Measurements from ENCODE around the gene CPLX4.
A peak's percentile ranks its signal among the peaks of the same experiment; 100 is the strongest.

Gene CPLX4

DNA sequence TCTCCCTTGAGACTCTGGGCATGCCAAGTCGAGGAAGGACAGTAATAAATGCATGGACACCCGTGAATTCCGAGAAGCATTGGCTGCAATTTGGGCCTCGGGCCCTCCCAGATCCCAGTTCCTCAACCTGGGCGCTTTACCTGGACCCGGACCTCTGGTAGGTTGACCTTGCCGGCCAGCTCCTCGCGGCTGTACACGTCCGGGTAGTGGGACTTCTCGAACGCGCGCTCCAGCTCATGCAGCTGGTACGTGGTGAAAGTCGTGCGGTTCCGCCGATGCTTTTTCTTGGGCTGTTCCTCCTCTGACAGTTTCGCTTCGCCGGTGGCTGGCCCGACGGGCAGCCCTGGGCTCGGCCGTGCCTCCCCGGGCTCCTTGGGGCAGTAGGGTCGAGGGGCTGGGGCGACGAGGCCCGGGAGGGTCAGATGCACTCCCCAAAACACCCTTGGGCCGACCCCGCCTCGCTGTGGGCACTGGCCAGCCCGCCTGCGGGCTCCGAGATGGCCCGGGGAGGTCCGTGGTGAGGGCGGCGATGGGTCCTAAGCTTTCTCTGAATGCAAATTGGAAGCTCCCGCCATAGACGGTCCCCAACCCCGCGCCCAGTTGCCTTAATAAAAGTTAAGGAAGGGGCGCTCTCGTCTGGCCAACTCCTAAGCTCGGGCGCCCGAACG is 46.1 kb downstream of the CPLX4 start:
- H3K36me3 Mint-ChIP-seq (ENCODE audit: insufficient read depth): no peaks in the 10 kb centered on the region
- H3K4me1 Mint-ChIP-seq (ENCODE audit: low read depth in 2 of 2): peaks cover 14 to 16% of the 10 kb centered on the region in 2 donors
- H3K9me3 Mint-ChIP-seq: no peaks in the 10 kb centered on the region
- DNase-seq: no peak
- H3K4me3 Mint-ChIP-seq: peak overlapping the region in 1 of 2 donors; percentile 29
- no peak overlapping the region for H3K27ac Mint-ChIP-seq
- no peak for ATAC-seq (replicated peaks)
- peaks cover 81 to 91% of the 10 kb centered on the region in 2 donors for H3K27me3 Mint-ChIP-seq

DNA sequence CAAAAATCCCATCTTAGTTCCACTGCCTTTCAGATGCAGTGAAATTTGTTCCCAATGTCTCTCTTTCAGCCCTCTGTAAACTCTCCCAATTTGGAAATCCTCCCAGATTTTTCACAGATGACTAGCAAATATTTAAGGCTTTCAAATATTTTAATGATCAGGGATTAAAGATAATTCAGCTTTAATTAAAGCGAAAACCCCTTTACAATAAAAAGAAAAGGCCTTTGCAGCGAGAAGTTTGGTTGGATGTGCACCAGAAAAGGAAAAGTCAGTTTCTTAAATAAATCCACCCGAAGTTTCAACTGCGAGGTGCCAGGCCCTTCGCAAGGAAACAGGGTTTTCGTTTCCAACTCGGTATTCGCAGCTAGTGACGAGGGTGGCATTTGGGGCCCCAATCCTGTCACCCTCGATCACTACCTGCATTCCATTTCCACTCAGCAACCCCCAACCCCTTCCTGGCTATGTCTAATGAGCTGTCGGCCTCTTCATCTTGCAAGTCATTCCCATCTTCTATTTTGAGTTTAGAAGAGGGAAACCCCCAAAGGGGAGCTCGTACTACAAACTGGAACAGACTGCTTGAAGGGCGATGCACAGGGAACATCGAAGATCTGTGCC is 46.7 kb downstream of the CPLX4 start:
- Mint-ChIP-seq H3K36me3 (ENCODE audit: insufficient read depth) (no peaks in the 10 kb centered on the region), H3K27me3 (peaks cover 81 to 91% of the 10 kb centered on the region in 2 donors), H3K9me3 (no peaks in the 10 kb centered on the region), H3K4me3 (peak overlapping the region in 1 of 2 donors; percentile 29), H3K27ac (no peak overlapping the region), H3K4me1 (ENCODE audit: low read depth in 2 of 2) (peaks cover 14 to 16% of the 10 kb centered on the region in 2 donors)
- no peak for ATAC-seq (replicated peaks)
- DNase-seq: no peak

DNA sequence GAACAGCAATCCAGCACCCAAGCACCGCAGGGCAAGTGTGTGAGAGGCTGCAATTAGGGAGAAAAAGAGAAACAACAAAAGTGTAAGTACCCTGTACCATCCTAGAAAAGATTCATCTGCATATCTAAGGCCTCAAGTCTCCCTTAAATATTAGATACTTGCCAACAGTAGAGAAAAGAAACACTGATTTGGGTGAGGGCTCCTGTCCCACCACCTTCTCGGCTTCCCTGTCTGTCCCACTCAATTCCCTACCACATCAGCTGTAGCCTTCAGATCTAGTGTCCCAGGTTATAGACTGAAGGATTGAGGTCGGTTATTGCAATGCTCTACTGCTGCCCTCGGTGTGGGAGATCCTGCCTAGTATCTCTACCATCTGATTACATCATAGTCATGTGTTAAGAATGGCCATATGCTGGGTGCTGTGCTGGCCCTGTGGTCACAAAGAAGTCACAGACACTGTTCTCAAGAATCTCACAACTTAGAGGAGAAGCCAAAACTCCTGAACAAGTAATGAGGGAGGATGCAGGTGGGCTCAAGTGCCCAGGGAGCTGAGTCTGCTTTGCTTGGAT is 47.7 kb downstream of the CPLX4 start:
- no peaks in the 10 kb centered on the region for H3K36me3 Mint-ChIP-seq (ENCODE audit: insufficient read depth)
- ATAC-seq (replicated peaks) (no peak), DNase-seq (no peak)
- H3K27me3 Mint-ChIP-seq: peaks cover 81 to 91% of the 10 kb centered on the region in 2 donors
- H3K4me3 Mint-ChIP-seq: no peak overlapping the region
- peaks cover 14 to 20% of the 10 kb centered on the region in 2 donors for H3K4me1 Mint-ChIP-seq (ENCODE audit: low read depth in 2 of 2)
- H3K27ac Mint-ChIP-seq: no peak overlapping the region
- no peaks in the 10 kb centered on the region for H3K9me3 Mint-ChIP-seq

GRCh38 chr18:59269563-59270119 is 48.8 kb downstream of the CPLX4 start:
- no peak overlapping the region for H3K27ac Mint-ChIP-seq
- H3K4me1 Mint-ChIP-seq (ENCODE audit: low read depth in 2 of 2): peaks cover 14 to 23% of the 10 kb centered on the region in 2 donors
- no peaks in the 10 kb centered on the region for H3K36me3 Mint-ChIP-seq (ENCODE audit: insufficient read depth)
- H3K4me3 Mint-ChIP-seq: peak overlapping the region; percentile 53 to 76
- DNase-seq (no peak), ATAC-seq (replicated peaks) (no peak)
- H3K27me3 Mint-ChIP-seq: peaks cover 73 to 91% of the 10 kb centered on the region in 2 donors
- H3K9me3 Mint-ChIP-seq: no peaks in the 10 kb centered on the region

DNA sequence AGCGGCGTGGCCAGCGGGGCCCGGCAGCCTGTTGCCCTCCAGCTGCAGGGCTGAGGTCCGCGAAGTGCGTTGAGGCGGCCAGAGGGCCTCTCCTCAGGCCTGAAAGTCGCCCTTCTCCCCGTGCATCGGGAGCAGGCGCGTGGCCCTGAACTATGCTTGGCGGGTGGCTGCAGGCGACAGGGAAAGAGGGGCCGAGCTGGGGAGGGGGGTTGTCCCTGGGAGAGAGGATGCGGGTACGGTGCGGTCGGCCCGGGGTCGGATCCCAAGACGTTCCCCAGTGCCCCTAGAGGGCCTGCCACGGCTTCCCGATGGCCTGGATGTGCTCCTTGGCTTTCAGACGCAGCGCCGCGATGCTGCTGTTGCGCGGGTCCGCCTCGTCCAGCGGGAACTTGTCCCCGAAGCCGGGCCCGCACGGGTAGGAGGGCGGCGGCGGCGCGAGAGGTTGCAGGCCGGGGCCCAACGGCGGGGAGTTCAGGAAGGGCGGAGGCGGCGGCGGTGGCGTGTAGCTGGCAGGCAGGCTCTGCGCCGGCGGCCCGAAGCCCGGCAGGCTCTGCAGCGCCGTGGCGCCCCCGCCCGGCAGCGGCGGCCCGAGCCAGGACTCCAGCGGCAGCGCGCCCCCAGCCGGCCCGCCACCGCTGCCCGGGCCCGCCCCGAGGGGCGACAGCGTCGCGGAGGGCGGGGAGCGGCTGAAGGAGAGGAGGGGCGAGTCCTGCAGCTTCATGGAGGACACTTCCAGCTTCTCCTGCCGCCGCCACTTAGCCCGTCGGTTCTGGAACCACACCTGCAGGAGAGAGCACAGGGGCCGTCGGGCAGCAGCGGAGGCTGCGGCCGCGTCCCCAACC is 49.5 kb downstream of the CPLX4 start:
- Mint-ChIP-seq H3K27me3 (peaks cover 71 to 91% of the 10 kb centered on the region in 2 donors), H3K4me1 (ENCODE audit: low read depth in 2 of 2) (peaks cover 13 to 19% of the 10 kb centered on the region in 2 donors), H3K4me3 (peak overlapping the region; percentile 60 to 76), H3K27ac (no peak overlapping the region), H3K9me3 (no peaks in the 10 kb centered on the region), H3K36me3 (ENCODE audit: insufficient read depth) (no peaks in the 10 kb centered on the region)
- DNase-seq: no peak
- ATAC-seq (replicated peaks): peak; percentile 40

GRCh38 chr18:59268127-59268720 is 50.2 kb downstream of the CPLX4 start:
- H3K4me1 Mint-ChIP-seq (ENCODE audit: low read depth in 2 of 2): peaks cover 7 to 16% of the 10 kb centered on the region in 2 donors
- DNase-seq (no peak), ATAC-seq (replicated peaks) (no peak)
- no peaks in the 10 kb centered on the region for H3K9me3 Mint-ChIP-seq
- H3K36me3 Mint-ChIP-seq (ENCODE audit: insufficient read depth): no peaks in the 10 kb centered on the region
- H3K27me3 Mint-ChIP-seq: peaks cover 73 to 91% of the 10 kb centered on the region in 2 donors
- H3K27ac Mint-ChIP-seq: no peak overlapping the region
- H3K4me3 Mint-ChIP-seq: peak overlapping the region; percentile 15 to 60

- H3K4me1 Mint-ChIP-seq (ENCODE audit: low read depth in 2 of 2): peaks cover 7 to 16% of the 10 kb centered on the region in 2 donors
- no peak for ATAC-seq (replicated peaks)
- H3K27me3 Mint-ChIP-seq: peaks cover 79 to 96% of the 10 kb centered on the region in 2 donors
- DNase-seq: no peak
- no peaks in the 10 kb centered on the region for H3K36me3 Mint-ChIP-seq (ENCODE audit: insufficient read depth)
- H3K4me3 Mint-ChIP-seq: peak overlapping the region in 1 of 2 donors; percentile 60
- H3K27ac Mint-ChIP-seq: no peak overlapping the region
- no peaks in the 10 kb centered on the region for H3K9me3 Mint-ChIP-seq
These were observed 50.8 kb downstream of the CPLX4 start for GRCh38 chr18:59267503-59268126.

DNA sequence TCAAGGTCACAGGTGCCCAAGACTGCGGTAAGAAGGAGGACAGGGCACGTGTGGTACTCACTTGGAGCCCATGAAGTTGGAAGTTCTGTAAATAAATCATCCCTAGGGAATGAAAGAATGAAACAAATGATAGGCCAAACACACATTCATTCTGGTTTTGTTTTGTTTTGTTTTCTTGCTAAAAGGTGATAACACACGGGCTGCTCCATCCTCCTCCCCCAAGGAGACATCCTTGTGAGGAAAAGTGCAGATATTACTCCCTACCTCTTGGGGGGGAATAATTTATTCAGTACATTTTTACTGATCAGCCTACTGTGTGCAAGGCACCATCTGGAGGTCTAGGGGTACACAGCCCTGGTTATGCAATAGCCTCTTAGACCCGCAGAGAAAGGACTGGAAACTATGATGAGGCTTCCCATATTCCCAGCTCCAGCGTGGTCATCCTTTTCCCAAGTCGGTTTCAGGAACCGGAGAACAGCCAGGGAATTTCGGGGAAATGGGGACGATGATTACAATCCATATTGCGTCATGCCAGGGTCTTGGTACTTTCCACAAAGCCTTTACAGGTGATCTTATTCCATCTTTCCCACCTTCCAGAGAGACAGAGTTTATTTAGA is 51.5 kb downstream of the CPLX4 start:
- ATAC-seq (replicated peaks) (no peak), DNase-seq (no peak)
- H3K36me3 Mint-ChIP-seq (ENCODE audit: insufficient read depth): no peaks in the 10 kb centered on the region
- H3K4me3 Mint-ChIP-seq: no peak overlapping the region
- no peak overlapping the region for H3K27ac Mint-ChIP-seq
- H3K27me3 Mint-ChIP-seq: peaks cover 80 to 97% of the 10 kb centered on the region in 2 donors
- H3K4me1 Mint-ChIP-seq (ENCODE audit: low read depth in 2 of 2): peaks cover 7 to 16% of the 10 kb centered on the region in 2 donors
- H3K9me3 Mint-ChIP-seq: no peaks in the 10 kb centered on the region

DNA sequence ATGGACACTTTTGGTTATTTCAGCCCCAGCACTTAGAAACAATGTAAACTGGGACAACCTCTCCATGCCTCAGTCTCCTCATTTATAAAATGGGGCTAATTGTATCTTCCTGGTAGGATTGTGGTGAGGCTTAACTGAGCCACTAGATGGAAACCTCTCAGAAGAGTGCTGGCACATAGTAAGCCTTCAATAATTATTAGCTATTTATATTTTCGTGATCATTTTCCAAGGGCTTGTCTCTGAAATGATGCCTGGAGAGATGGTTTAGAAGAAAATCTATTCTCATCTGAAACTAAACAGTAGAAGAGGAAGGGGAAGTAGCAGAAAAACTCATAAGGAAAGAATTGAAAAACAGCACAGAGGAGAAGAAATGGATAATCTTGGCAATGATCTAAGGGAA is 52.0 kb downstream of the CPLX4 start:
- ATAC-seq (replicated peaks) (no peak), DNase-seq (no peak)
- Mint-ChIP-seq H3K36me3 (ENCODE audit: insufficient read depth) (no peaks in the 10 kb centered on the region), H3K4me1 (ENCODE audit: low read depth in 2 of 2) (peaks cover 7 to 16% of the 10 kb centered on the region in 2 donors), H3K4me3 (peak overlapping the region in 1 of 2 donors; percentile 62), H3K27ac (no peak overlapping the region), H3K27me3 (peaks cover 75 to 91% of the 10 kb centered on the region in 2 donors), H3K9me3 (no peaks in the 10 kb centered on the region)

GRCh38 chr18:59265974-59266369 is 52.5 kb downstream of the CPLX4 start:
- H3K9me3 Mint-ChIP-seq: no peaks in the 10 kb centered on the region
- no peaks in the 10 kb centered on the region for H3K36me3 Mint-ChIP-seq (ENCODE audit: insufficient read depth)
- H3K4me1 Mint-ChIP-seq (ENCODE audit: low read depth in 2 of 2): peaks cover 7 to 16% of the 10 kb centered on the region in 2 donors
- DNase-seq: no peak
- H3K4me3 Mint-ChIP-seq: peak overlapping the region; percentile 48 to 62
- peaks cover 73 to 90% of the 10 kb centered on the region in 2 donors for H3K27me3 Mint-ChIP-seq
- ATAC-seq (replicated peaks): no peak
- H3K27ac Mint-ChIP-seq: no peak overlapping the region

GRCh38 chr18:59265246-59265973 is 53.0 kb downstream of the CPLX4 start:
- no peak for DNase-seq
- Mint-ChIP-seq H3K27ac (no peak overlapping the region), H3K4me3 (peak overlapping the region; percentile 48 to 62), H3K4me1 (ENCODE audit: low read depth in 2 of 2) (peaks cover 7 to 16% of the 10 kb centered on the region in 2 donors), H3K9me3 (no peaks in the 10 kb centered on the region), H3K27me3 (peaks cover 73 to 90% of the 10 kb centered on the region in 2 donors), H3K36me3 (ENCODE audit: insufficient read depth) (no peaks in the 10 kb centered on the region)
- no peak for ATAC-seq (replicated peaks)
